Neural cell (in vitro differentiated cells): ENCODE results near the gene IKZF2. TPM values are rescaled to one million over a fixed set of nuclear protein-coding genes. Genes with fewer than 3 reads are reported as not detected.

Experiments used
- H2AFZ ChIP-seq: fragments of 200-600, 300-800 bp; sonication (generic), shearing (Covaris generic); 2 replicates; pipeline ENCODE4 v1.6.0; 2014; ENCODE audit warnings: low read depth, mild to moderate bottlenecking, antibody characterized with exemption, low read length, moderate library complexity
- H3F3A ChIP-seq: fragments of 200-600 bp; shearing (Covaris generic); 2 replicates; pipeline ENCODE4 v1.6.1; 2016; ENCODE audit warnings: mild to moderate bottlenecking, moderate library complexity, mixed read lengths, antibody characterized with exemption, low read length; ENCODE audit not compliant: insufficient read depth, poor library complexity, severe bottlenecking
- H3K27ac ChIP-seq: fragments of 200-600, 300-800 bp; sonication (generic), shearing (Covaris generic); 2 replicates; pipeline ENCODE4 v1.5.1; 2014; ENCODE audit warnings: mild to moderate bottlenecking, low read length, moderate library complexity
- H3K27me3 ChIP-seq: fragments of 300-800, 200-600 bp; sonication (generic), shearing (Covaris generic); 2 replicates; pipeline ENCODE4 v1.6.0; 2014; ENCODE audit warnings: mild to moderate bottlenecking, low read depth, low read length, moderate library complexity; ENCODE audit not compliant: insufficient read depth
- H3K36me3 ChIP-seq: fragments of 300-800, 200-600 bp; sonication (generic), shearing (Covaris generic); 2 replicates; pipeline ENCODE4 v1.5.1; 2014; ENCODE audit warnings: mild to moderate bottlenecking, antibody characterized with exemption, low read length, moderate library complexity; ENCODE audit not compliant: insufficient read depth
- H3K4me2 ChIP-seq: fragments of 300-800, 200-600 bp; sonication (generic), shearing (Covaris generic); 2 replicates; pipeline ENCODE4 v1.6.0; 2014; ENCODE audit warnings: mild to moderate bottlenecking, low read length
- H3K4me3 ChIP-seq: fragments of 300-800, 200-600 bp; sonication (generic), shearing (Covaris generic); 2 replicates; pipeline ENCODE4 v1.5.1; 2014; ENCODE audit warnings: mild to moderate bottlenecking, low read length, moderate library complexity
- H3K79me2 ChIP-seq: fragments of 200-600 bp; shearing (Covaris generic); replicated peaks from 2 replicates; pipeline ENCODE4 v1.6.0; 2014; ENCODE audit warnings: mild to moderate bottlenecking, low read length, moderate library complexity; ENCODE audit not compliant: insufficient read depth
- H3K9ac ChIP-seq: fragments of 300-800, 200-600 bp; sonication (generic), shearing (Covaris generic); 2 replicates; pipeline ENCODE4 v1.6.1; 2016; ENCODE audit warnings: mild to moderate bottlenecking, low read length, mixed read lengths
- H3K9me2 ChIP-seq: fragments of 200-600 bp; shearing (Covaris generic); 2 replicates; pipeline ENCODE4 v1.6.1; 2016; ENCODE audit warnings: mild to moderate bottlenecking, low read length, mixed read lengths; ENCODE audit not compliant: insufficient read depth
- H3K9me3 ChIP-seq: fragments of 200-600, 300-800 bp; sonication (generic), shearing (Covaris generic); 2 replicates; pipeline ENCODE4 v1.6.1; 2016; ENCODE audit warnings: mild to moderate bottlenecking, mixed run types, low read length, moderate library complexity, mixed read lengths
- H4K20me1 ChIP-seq: fragments of 200-600 bp; shearing (Covaris generic); 2 replicates; pipeline ENCODE4 v1.6.1; 2016; ENCODE audit warnings: mild to moderate bottlenecking, mixed run types; ENCODE audit not compliant: insufficient read depth
- CTCF ChIP-seq: fragments of 450-650 bp; IDR thresholded peaks from 2 replicates; pipeline ENCODE4 v1.5.1; 2014; ENCODE audit warnings: antibody characterized with exemption, mild to moderate bottlenecking, moderate library complexity; ENCODE audit not compliant: poor library complexity, severe bottlenecking
- EP300 ChIP-seq: fragments of 450-650 bp; conservative IDR thresholded peaks from 2 replicates; pipeline ENCODE4 v1.6.1; 2014; ENCODE audit warnings: antibody characterized with exemption, mild to moderate bottlenecking, moderate library complexity; ENCODE audit not compliant: poor library complexity, severe bottlenecking
- EZH2 ChIP-seq: fragments of 200-600, 300-800 bp; shearing (Covaris generic), sonication (generic); IDR thresholded peaks from 2 replicates; pipeline ENCODE4 v1.6.1; 2014; ENCODE audit warnings: antibody characterized with exemption, low read length, borderline replicate concordance, mild to moderate bottlenecking; ENCODE audit not compliant: insufficient read depth, poor library complexity, severe bottlenecking
- MXI1 ChIP-seq: fragments of 450-650 bp; conservative IDR thresholded peaks from 2 replicates; pipeline ENCODE4 v1.6.1; 2014; ENCODE audit warnings: antibody characterized with exemption, mild to moderate bottlenecking; ENCODE audit not compliant: poor library complexity, severe bottlenecking
- POLR2AphosphoS5 ChIP-seq: IDR thresholded peaks from 2 replicates; pipeline ENCODE4 v1.6.1; 2012
- RAD21 ChIP-seq: fragments of 450-650 bp; conservative IDR thresholded peaks from 2 replicates; pipeline ENCODE4 v1.6.1; 2014; ENCODE audit warnings: antibody characterized with exemption, mild to moderate bottlenecking, moderate library complexity
- REST ChIP-seq: IDR thresholded peaks from 2 replicates; pipeline ENCODE4 v1.6.1; 2012; ENCODE audit warnings: borderline replicate concordance
- SMC3 ChIP-seq: fragments of 450-650 bp; conservative IDR thresholded peaks from 2 replicates; pipeline ENCODE4 v1.6.1; 2014; ENCODE audit warnings: antibody characterized with exemption, mild to moderate bottlenecking, moderate library complexity; ENCODE audit not compliant: poor library complexity
- TAF1 ChIP-seq: IDR thresholded peaks from 2 replicates; pipeline ENCODE4 v1.6.1; 2012; ENCODE audit warnings: low read depth
- polyA plus RNA-seq: library from polyadenylated mRNA; depleted of rRNA; stranded (reverse); fragments of >200 nt; gene quantifications from 2 replicates; pipeline ENCODE4 v1.2.3, GENCODE V29; 2014

The IKZF2 gene
- polyA plus RNA-seq, 1 donor from 2014 or later: 5.6 TPM

- no peaks in the 10 kb centered on the region for H3K9me2 ChIP-seq
- H3K36me3 ChIP-seq: no peaks in the 10 kb centered on the region
- H3K9me3 ChIP-seq: no peaks in the 10 kb centered on the region
- H3K27ac ChIP-seq: no peak overlapping the region
- TF ChIP-seq SMC3: no peak
- no peak for TF ChIP-seq CTCF
- no peak for TF ChIP-seq EP300
- TF ChIP-seq POLR2AphosphoS5: no peak
- no peak for TF ChIP-seq TAF1
- TF ChIP-seq REST: no peak
- no peak for TF ChIP-seq EZH2
- no peak for TF ChIP-seq RAD21
- H3F3A ChIP-seq: no peaks in the 10 kb centered on the region
- no peaks in the 10 kb centered on the region for H4K20me1 ChIP-seq
- H3K79me2 ChIP-seq: no peaks in the 10 kb centered on the region
- H3K27me3 ChIP-seq: no peaks in the 10 kb centered on the region
- H3K4me3 ChIP-seq: no peak overlapping the region
- H3K4me2 ChIP-seq: no peak overlapping the region
- no peak overlapping the region for H3K9ac ChIP-seq
- no peak overlapping the region for H2AFZ ChIP-seq
These were observed 26.3 kb upstream of the IKZF2 start for GRCh38 chr2:213177679-213178078.

GRCh38 chr2:213175673-213176247 is 24.3 kb upstream of the IKZF2 start:
- Histone ChIP-seq H3K9ac (no peak overlapping the region), H3K27me3 (no peaks in the 10 kb centered on the region), H3K36me3 (no peaks in the 10 kb centered on the region), H3K9me2 (no peaks in the 10 kb centered on the region), H3K79me2 (no peaks in the 10 kb centered on the region), H3K4me3 (no peak overlapping the region), H3K4me2 (no peak overlapping the region), H3F3A (no peaks in the 10 kb centered on the region), H2AFZ (no peak overlapping the region), H3K27ac (no peak overlapping the region), H4K20me1 (no peaks in the 10 kb centered on the region), H3K9me3 (no peaks in the 10 kb centered on the region)
- no peak for TF ChIP-seq REST
- no peak for TF ChIP-seq MXI1
- no peak for TF ChIP-seq CTCF
- TF ChIP-seq EZH2: no peak
- no peak for TF ChIP-seq POLR2AphosphoS5
- TF ChIP-seq RAD21: no peak
- no peak for TF ChIP-seq TAF1
- TF ChIP-seq EP300: no peak
- TF ChIP-seq SMC3: no peak
